HG03439 (cell line): ENCODE results near the gene RARG.
"Not testable (repeated sequence)": the region's sequence is repeated elsewhere in the genome, so short reads cannot be mapped to it uniquely, and the experiment has no call there.

Source experiments
- ATAC-seq: cut with Tn5 transposase; IDR thresholded peaks from one replicate; pipeline ENCODE4 v1.9.1; 2021; ENCODE audit warnings: mild to moderate bottlenecking, moderate library complexity; ENCODE audit not compliant: unreplicated experiment

Gene RARG

GRCh38 chr12:53193040-53193439 lies 39.0 kb downstream of the RARG start:
- ATAC-seq, result no peak

GRCh38 chr12:53192531-53193021 lies 39.4 kb downstream of the RARG start:
- no peak for ATAC-seq

GRCh38 chr12:53191885-53192530 lies 40.0 kb downstream of the RARG start:
- no peak for ATAC-seq

GRCh38 chr12:53191096-53191884 lies 40.7 kb downstream of the RARG start:
- no peak for ATAC-seq

GRCh38 chr12:53190108-53190729 lies 41.8 kb downstream of the RARG start:
- ATAC-seq, result no peak

- ATAC-seq, result no peak
These were observed 44.7 kb downstream of the RARG start for GRCh38 chr12:53187145-53187899.

- ATAC-seq, result no peak
These were observed 45.3 kb downstream of the RARG start for GRCh38 chr12:53186745-53187144.

- no peak for ATAC-seq
These were observed 46.3 kb downstream of the RARG start for GRCh38 chr12:53185582-53186153.

GRCh38 chr12:53184828-53185227 lies 47.2 kb downstream of the RARG start:
- ATAC-seq, result no peak

- ATAC-seq, result no peak
These were observed 49.1 kb downstream of the RARG start for GRCh38 chr12:53182903-53183302.

GRCh38 chr12:53181935-53182334 lies 50.1 kb downstream of the RARG start:
- ATAC-seq, result no peak

- ATAC-seq, result peak; percentile 45
These were observed 50.9 kb downstream of the RARG start for GRCh38 chr12:53180931-53181645.

- peak; percentile 93 for ATAC-seq
These were observed 51.6 kb downstream of the RARG start, which contains the start of the genes CSAD and ZNF740 for GRCh38 chr12:53180220-53180930. TSS of gene CSAD (minus strand) at chr12:53180925. CDS start at chr12:53173470, 7,455 bp downstream. TSS of gene ZNF740 (plus strand) at chr12:53180722. CDS start at chr12:53181984, 1,262 bp downstream.

- peak; percentile 15 for ATAC-seq
These were observed 52.3 kb downstream of the RARG start for GRCh38 chr12:53179687-53180219.

- ATAC-seq, result not testable (repeated sequence)
These were observed 53.2 kb downstream of the RARG start for GRCh38 chr12:53178803-53179202.

GRCh38 chr12:53177447-53177846 lies 54.6 kb downstream of the RARG start:
- not testable (repeated sequence) for ATAC-seq

GRCh38 chr12:53176750-53177149 lies 55.3 kb downstream of the RARG start:
- no peak for ATAC-seq

- ATAC-seq, result no peak
These were observed 57.0 kb downstream of the RARG start for GRCh38 chr12:53174881-53175491.
